DMS79 (cell line): Measurements from ENCODE around the gene C16orf54.
"Not testable (repeated sequence)": the region's sequence is repeated elsewhere in the genome, so short reads cannot be mapped to it uniquely, and the experiment has no call there.

ENCODE experiments used
- DNase-seq: peaks from one replicate; lab custom pipeline; 2025; lab: John Stamatoyannopoulos, UW

Gene C16orf54

GRCh38 chr16:29740630-29741015 is 5.2 kb downstream of the C16orf54 start:
- DNase-seq, result not testable (repeated sequence)

DNA sequence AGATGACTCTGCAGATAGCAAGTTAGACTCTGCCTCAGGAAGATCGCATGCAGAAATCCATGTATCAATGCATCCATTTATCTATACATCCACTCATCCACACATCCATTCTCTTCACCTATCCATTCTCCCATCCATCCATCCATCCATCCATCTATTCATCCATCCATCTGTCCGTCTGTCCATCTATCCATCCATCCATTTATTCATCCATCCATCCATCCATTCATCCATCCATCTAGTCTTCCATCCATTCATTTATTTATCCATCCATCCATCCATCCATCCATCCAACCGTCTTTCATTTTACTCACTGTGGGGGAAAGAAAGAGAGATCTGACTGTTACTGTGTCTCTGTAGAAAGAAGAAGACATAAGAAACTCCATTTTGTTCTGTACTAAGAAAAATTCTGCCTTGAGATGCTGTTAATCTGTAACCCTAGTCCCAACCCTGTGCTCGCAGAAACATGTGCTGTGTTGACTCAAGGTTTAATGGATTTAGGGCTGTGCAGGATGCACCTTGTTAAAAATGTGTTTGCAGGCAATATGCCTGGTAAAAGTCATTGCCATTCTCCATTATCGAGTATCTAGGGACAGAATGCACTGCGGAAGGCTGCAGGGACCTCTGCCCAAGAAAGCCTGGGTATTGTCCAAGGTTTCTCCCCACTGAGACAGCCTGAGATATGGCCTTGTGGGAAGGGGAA is 5.7 kb downstream of the C16orf54 start:
- DNase-seq, result not testable (repeated sequence)

DNA sequence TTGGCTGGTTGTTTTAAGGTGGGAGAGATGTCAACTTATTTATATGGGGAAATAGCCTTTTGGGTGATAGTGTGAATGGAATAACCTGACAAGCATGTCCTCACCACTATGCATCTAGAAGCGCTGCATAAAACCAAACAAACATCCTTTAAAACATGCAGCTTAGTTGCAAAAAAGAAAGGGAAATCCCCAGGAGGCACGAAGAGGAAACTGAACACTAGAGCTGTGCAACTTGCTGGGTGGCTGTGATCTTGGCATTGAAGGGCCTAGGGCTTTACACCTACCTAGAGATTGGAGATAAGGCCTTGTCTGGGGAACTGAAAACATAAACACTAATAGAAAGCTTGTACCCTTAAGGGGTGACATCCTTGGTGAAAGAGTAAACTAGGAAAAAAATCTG is 7.3 kb downstream of the C16orf54 start:
- no peak for DNase-seq

DNA sequence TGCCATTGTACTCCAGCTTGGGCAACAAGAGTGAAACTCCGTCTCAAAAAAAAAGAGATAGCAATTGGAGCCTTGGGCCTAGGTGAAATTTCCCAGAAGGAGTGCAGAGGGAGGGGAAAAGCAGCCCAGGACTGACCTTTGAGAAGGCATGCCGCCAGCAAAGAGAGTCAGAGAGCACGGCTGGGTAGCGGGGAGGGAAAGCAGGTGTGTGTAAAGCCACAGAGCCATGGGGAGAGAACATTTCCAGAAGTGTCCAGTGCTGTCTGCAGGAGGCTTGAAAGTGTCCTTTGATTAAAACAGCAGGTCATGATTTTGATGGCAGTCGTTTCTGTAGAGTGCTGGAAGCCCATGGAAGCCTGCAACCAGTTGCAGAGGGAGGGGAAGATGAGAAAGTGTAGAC is 8.1 kb downstream of the C16orf54 start:
- no peak for DNase-seq

DNA sequence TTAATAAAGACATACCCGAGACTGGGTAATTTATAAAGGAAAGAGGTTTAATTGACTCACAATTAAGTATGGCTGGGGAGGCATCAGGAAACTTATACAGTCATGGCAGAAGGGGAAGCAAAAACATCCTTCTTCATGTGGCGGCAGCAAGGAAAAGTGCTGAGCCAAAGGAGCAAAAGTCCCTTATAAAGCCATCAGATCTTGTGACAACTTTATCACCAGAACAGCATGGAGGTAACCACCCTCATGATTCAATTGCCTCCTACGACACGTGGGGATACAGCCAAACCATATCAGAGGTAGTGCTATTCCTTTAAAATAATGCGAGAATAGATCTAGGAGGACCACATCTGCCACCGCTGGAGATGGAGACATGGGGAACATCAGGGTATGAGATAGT is 9.0 kb downstream of the C16orf54 start:
- no peak for DNase-seq

- DNase-seq, result no peak
Measured at GRCh38 chr16:29736112-29736511, 9.7 kb downstream of the C16orf54 start.

DNA sequence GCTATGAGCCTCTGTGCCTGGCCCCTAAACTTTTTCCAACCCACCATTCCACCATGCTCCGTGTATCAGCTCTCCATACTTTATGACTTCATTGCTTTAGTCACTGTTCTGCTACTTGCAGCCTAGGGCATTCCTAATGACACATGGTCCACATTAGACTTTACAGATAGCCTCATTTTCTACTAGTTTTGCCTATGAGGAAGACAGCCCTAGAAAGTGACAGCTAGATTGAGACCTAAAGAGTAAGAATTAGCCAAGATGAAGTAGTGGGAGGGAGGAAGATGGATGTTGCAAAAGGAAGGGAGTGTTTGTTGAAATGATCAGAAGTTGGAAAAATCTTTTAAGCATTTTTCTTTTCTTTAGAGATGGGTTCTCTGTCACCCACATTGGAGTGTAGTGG is 11.0 kb downstream of the C16orf54 start:
- no peak for DNase-seq

GRCh38 chr16:29731768-29732601 is 13.8 kb downstream of the C16orf54 start:
- DNase-seq, result not testable (repeated sequence)

GRCh38 chr16:29730649-29731048 is 15.1 kb downstream of the C16orf54 start:
- no peak for DNase-seq

GRCh38 chr16:29729116-29729521 is 16.7 kb downstream of the C16orf54 start:
- no peak for DNase-seq

DNA sequence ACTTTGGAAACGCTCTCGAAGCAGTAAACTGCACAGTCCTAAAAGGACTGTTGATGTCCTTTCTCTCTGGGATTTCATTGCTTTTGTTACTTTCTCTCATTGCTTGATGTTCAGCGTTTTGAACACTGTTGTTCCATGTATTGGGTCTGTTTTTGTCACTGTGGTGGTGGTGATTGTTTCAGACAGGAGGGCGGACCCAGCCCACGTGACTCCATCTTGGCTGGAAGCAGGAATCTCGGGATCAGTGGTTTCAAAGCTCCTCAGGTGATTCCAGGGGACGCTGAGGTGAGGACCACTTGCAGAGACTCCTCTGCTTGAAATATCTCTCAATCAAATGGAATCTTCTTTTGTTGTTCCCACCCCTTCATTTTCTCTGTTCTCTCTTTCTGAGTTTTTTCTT is 18.3 kb downstream of the C16orf54 start:
- no peak for DNase-seq

DNA sequence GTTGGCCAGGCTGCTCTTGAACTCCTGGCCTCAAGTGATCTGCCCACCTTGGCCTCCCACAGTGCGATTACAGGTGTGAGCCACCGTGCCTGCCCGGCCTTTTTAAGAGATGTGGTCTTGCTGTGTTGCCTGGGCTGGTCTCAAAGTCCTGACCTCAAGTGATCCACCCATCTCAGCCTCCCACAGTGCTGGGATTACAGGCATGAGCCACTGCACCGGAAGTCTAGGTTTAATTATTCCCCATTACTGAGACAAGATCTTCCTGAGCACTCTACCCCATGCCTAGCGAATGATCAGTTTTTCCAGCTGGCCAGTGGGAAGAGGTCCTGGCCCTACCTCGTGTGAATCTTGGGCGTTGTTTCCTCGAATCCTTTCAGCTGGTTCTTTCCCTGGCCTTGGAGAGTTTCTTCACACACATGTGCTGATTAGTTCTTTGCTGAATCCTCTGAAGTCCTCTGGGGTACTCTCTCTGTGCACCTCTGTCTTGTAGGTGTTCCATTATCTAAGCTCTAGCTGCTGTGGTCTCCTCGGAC is 18.9 kb downstream of the C16orf54 start:
- DNase-seq, result no peak

DNA sequence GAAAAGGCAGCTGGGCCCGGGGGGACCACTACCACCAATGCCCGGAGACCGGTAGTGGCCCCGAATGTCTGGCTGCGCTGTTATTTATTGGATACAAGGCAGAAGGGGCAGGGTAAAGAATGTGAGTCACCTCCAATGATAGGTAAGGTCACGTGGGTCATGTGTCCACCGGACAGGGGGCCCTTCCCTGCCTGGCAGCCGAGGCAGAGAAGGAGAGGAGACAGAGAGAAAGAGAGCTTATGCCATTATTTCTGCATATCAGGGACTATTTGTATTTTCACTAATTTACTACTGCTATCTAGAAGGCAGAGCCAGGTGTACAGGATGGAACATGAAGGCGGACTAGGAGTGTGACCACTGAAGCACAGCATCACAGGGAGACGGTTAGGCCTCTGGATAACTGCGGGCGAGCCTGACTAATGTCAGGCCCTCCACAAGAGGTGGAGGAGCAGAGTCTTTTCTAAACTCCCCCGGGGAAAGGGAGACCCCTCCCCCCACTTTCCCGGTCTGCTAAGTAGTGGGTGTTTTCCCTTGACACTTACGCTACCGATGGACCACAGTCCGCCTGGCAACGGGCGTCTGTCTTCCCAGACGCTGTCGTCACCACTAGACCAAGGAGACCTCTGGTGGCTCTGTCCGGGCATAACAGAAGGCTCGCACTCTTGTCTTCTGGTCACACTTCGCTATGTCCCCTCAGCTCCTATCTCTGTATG is 24.5 kb downstream of the C16orf54 start:
- peak; percentile 68 for DNase-seq

DNA sequence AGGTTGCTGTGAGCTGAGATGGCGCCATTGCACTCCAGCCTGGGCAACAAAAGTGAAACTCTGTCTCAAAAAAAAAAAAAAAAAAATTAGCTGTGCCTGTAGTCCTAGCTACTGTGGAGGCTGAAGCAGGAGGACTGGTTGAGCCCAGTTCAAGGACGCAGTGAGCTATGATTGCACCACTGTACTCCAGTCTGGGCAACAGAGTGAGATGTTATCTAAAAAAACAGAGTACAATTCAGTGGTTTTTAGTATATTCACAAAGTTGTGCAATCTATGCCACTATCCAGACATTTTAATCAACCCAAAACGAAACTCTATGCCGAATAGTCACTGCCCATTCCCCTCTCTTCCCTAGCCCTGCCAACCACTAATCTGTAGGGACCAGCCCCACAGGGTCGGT is 25.1 kb downstream of the C16orf54 start:
- DNase-seq, result no peak

GRCh38 chr16:29719063-29719462 is 26.7 kb downstream of the C16orf54 start:
- DNase-seq, result no peak

GRCh38 chr16:29717113-29717512 is 28.7 kb downstream of the C16orf54 start:
- DNase-seq, result no peak

GRCh38 chr16:29714972-29715371 is 30.8 kb downstream of the C16orf54 start:
- no peak for DNase-seq

DNA sequence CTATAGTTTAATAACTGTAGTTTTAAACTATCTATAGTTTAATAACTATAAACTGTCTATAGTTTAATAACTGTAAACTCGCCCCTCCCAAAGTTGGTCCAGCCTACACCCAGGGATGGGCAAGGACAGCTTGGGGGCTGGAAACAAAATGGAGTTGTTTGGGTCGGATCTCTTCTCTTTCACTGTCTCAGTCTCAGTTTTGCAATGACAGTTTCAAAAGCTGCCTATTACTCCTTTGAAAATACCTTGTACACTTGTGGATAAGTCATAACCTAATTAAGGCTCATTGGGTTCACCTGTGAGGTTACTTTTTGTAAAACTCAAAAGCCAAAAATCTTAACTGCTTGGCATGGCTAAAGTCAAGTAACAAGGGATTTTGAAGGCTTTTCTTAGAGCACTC is 31.4 kb downstream of the C16orf54 start:
- no peak for DNase-seq

DNA sequence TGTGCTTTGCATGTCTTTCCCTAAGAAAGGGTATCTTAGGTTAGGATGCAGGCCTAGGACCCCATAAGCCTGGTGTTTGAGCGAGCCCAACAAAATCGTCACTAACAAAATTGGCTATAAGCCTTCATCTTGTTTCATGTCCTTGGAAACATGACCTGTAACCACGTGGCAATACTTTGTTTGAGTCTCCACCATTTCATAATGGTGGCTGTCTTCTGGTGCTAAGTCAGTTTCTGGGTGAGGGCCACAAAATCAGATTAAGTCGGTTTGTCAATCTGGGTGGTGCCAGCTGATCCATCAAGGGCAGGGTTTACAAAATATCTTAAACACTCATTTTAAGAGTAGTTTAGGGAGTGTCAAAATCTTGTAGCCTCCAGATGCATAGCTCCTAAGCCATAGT is 33.0 kb downstream of the C16orf54 start:
- DNase-seq, result no peak

DNA sequence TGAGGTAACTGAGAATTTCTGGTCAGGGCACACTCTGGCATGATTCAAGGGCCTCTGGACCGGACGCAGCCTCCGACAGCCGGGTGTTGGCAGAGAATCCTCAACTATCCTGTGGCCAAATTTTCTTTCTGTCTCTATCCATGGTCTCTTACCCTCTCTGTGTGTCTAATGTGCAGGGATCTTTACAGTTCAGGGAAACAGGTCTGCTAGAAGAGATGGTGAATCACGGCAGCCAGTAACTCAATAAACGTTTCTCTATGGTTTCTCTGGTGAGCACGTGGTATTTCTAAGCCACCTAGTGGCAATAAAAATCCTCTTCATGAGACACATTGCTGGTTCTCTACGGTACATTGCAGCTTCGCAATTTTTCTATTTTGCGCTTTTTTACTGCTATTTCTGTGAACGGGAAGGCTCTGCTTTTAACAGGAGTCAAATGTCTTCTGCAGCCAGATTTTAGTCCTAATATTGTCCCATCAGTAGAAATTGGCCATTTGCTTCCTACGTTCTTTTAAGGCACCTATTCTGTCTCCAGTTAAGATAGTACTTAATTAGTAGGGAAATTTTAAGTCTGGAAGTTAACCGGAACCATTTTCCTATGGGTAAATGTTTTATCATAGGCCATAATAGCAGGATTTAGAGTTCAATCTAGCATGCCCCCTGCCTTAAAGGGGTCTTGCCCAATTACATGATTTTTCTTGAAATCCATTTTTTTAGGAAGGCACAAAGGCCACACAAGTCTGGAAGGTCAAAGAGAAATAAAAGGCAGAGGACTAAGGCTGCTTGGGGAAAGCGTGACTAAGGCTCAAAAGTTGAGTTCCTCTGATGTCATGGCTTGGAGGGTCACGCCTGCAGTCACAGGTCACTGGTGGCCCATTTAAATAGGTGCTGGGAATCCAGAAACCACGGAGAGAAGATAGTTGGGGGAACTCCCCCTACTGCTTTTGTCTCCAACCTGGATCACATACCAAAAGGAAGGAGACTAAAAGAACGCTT is 35.3 kb downstream of the C16orf54 start:
- no peak for DNase-seq

DNA sequence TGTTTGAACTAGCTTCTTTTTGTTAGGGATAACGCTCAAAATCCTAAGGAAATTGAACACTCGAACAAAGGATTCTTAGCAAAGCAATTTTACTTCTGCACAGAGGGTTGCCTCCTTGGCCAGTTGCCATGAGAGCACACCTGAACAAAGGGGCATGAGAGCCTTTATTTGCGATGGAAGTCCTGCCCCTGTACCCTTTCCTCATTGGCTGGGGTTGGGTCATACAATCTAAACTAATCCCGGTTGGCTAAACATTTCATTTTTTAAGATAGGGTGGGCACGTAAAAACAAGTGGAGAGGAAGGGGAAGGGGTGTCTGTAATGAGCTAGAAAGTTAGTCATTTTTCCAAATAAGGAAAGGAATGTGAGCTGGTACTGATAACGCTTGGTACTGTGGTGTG is 36.1 kb downstream of the C16orf54 start:
- not testable (repeated sequence) for DNase-seq
